ENCODE results near the gene FREM2.

DNA sequence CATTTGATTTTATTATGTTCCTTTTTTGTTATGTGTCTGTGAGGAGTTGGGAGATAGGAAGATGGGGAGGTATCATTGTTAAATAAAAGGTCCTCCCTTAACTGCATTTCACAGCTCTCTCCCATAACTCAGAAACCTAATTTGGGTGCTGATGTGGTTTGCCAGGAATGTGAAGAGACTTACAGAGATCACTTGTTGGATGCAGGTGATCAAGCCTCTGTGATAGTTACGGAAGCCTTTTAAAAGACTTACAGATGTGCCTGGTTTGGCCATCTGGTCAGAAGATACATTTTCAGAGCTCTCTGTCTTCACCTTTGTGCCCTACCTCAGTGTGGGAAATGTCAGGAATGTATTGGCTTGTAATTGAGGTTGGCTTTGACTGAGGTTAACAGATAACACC is 157.7 kb downstream of the FREM2 start:
- no peak for TF ChIP-seq FOSL1 (IDR thresholded peaks at IDR 0.05; ENCODE audit: low read depth)
- TF ChIP-seq, protein P1, sequence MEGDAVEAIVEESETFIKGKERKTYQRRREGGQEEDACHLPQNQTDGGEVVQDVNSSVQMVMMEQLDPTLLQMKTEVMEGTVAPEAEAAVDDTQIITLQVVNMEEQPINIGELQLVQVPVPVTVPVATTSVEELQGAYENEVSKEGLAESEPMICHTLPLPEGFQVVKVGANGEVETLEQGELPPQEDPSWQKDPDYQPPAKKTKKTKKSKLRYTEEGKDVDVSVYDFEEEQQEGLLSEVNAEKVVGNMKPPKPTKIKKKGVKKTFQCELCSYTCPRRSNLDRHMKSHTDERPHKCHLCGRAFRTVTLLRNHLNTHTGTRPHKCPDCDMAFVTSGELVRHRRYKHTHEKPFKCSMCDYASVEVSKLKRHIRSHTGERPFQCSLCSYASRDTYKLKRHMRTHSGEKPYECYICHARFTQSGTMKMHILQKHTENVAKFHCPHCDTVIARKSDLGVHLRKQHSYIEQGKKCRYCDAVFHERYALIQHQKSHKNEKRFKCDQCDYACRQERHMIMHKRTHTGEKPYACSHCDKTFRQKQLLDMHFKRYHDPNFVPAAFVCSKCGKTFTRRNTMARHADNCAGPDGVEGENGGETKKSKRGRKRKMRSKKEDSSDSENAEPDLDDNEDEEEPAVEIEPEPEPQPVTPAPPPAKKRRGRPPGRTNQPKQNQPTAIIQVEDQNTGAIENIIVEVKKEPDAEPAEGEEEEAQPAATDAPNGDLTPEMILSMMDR (IDR thresholded peaks at IDR 0.05 in 2 of 3, conservative IDR thresholded peaks at IDR 0.05 in 1 of 3; ENCODE audit: borderline replicate concordance in 1 of 3, insufficient read depth in 1 of 3, low read depth in 2 of 3, low read length in 2 of 3): no peak
- no peak for TF ChIP-seq TCF7L2 (IDR thresholded peaks at IDR 0.05; ENCODE audit: borderline replicate concordance, extremely low read depth, insufficient read depth, insufficient read length)
- TF ChIP-seq SIN3A (IDR thresholded peaks at IDR 0.05; ENCODE audit: low read depth): no peak
- no peak for TF ChIP-seq RAD21 (IDR thresholded peaks at IDR 0.05; ENCODE audit: low read depth)
- no peak for TF ChIP-seq EZH2phosphoT487 (IDR thresholded peaks at IDR 0.05; ENCODE audit: borderline replicate concordance)
- TF ChIP-seq, protein P2, sequence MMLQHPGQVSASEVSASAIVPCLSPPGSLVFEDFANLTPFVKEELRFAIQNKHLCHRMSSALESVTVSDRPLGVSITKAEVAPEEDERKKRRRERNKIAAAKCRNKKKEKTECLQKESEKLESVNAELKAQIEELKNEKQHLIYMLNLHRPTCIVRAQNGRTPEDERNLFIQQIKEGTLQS (IDR thresholded peaks at IDR 0.05): no peak
- TF ChIP-seq CEBPB (IDR thresholded peaks at IDR 0.05; ENCODE audit: low read depth): no peak
- TF ChIP-seq EZH2 (IDR thresholded peaks at IDR 0.05): no peak
- TF ChIP-seq, protein P3, sequence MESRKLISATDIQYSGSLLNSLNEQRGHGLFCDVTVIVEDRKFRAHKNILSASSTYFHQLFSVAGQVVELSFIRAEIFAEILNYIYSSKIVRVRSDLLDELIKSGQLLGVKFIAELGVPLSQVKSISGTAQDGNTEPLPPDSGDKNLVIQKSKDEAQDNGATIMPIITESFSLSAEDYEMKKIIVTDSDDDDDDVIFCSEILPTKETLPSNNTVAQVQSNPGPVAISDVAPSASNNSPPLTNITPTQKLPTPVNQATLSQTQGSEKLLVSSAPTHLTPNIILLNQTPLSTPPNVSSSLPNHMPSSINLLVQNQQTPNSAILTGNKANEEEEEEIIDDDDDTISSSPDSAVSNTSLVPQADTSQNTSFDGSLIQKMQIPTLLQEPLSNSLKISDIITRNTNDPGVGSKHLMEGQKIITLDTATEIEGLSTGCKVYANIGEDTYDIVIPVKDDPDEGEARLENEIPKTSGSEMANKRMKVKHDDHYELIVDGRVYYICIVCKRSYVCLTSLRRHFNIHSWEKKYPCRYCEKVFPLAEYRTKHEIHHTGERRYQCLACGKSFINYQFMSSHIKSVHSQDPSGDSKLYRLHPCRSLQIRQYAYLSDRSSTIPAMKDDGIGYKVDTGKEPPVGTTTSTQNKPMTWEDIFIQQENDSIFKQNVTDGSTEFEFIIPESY (IDR thresholded peaks at IDR 0.05; ENCODE audit: extremely low read depth, insufficient replicate concordance, low read length): no peak
- TF ChIP-seq CBX3 (IDR thresholded peaks at IDR 0.05; ENCODE audit: low read depth): no peak

Data from HCT116 (cell line).